ENCODE results near the gene DPP4. TPM values are rescaled to one million over a fixed set of nuclear protein-coding genes. Genes with fewer than 3 reads are reported as not detected.
A peak's percentile ranks its signal among the peaks of the same experiment; 100 is the strongest.

DPP4 gene
- total and polyA plus RNA-seq, 2 of the 13 experiments (the other 11 are each of a cell fraction or from before 2014, with no cell fraction given), result 39.4 to 109 TPM

DNA sequence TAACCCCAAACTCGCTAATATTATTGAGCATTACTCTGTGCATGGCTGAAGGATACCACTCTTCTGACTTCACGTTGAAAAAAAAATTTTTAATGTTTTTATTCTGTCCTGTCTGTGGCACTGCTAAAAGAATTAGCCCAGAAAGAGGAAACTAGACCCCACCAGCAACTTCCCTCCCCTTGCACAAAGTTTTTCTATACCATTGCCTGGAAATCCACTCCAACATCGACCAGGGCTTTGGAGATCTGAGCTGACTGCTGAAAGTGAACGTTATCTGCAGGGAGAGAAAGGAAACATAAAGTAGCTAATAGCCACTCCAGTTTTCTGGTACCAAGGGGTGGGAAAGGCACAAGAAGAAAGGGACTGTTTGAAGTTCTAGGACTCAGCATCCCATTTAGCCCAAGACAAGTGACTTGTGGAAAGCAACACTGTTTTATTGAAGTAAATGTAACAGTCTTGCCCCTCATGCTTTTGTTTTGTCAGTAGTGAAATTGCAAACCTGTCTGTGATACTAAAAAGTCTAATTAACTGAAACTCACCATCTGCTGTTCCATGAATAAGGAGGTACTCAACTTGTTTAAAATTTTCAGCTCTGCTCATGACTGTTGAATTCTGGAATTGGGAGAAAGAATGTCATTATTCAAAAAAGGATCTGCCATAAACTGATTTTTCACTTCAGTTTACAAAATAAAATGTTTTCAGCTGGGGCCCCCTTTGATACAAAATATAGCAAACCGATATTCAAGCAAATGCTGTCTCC, 79.1 kb downstream of the DPP4 start:
- intact Hi-C loops (cut with micrococcal nuclease; ENCODE audit: unreplicated experiment), result loop anchor here (1.0 kb wide), 1 partner anchor 21 kb away; no protein-coding TSS in a partner anchor
- POLR2A ChIA-PET, result interaction anchor here (1.4 to 1.8 kb wide), 2 partner anchors 80 to 96 kb away, joined by 5 to 6 read pairs; partner anchors contain the start of gene DPP4
- Histone ChIP-seq H3K4me2 (ENCODE audit: low read depth, low read length) (no peak overlapping the region), H4K20me1 (ENCODE audit: insufficient read depth, low read length) (no peaks in the 10 kb centered on the region), H3K27me3 (ENCODE audit: control insufficient read depth in 1 of 2, insufficient read depth in 2 of 2, low read length in 2 of 2) (no peaks in the 10 kb centered on the region), H3K4me1 (ENCODE audit: insufficient read depth, low read length) (peaks cover 21% of the 10 kb centered on the region), H3K4me3 (replicated peaks in 1 of 3; ENCODE audit: insufficient read depth in 1 of 3, low read depth in 2 of 3, low read length in 3 of 3) (no peak overlapping the region), H3K27ac (ENCODE audit: extremely low read length, insufficient read depth, low read length) (peak overlapping the region; percentile 43), H3K9ac (ENCODE audit: insufficient read depth, low read depth, low read length) (no peak overlapping the region), H2AFZ (ENCODE audit: low read length) (no peak overlapping the region), H3K79me2 (ENCODE audit: insufficient read depth, low read length) (no peaks in the 10 kb centered on the region), H3K9me3 (ENCODE audit: low read length) (no peaks in the 10 kb centered on the region), H3K36me3 (replicated peaks in 1 of 2; ENCODE audit: control insufficient read depth in 1 of 2, insufficient read depth in 2 of 2, low read length in 2 of 2) (peaks cover 1 to 28% of the 10 kb centered on the region in 2 experiments; a peak in 3 of 5 replicates)
- FAIRE-seq, result no peak
- CTCF ChIA-PET (ENCODE audit: low intra/inter-chr PET ratio, low total read pairs), result no interaction called here
- TF ChIP-seq NONO (IDR thresholded peaks at IDR 0.05) (no peak), NONO (CRISPR knock-in tag; conservative IDR thresholded peaks at IDR 0.05) (no peak), ZFX (CRISPR knock-in tag; IDR thresholded peaks at IDR 0.05; ENCODE audit: low read depth) (no peak), ZSCAN9 (CRISPR knock-in tag; IDR thresholded peaks at IDR 0.05; ENCODE audit: borderline replicate concordance) (no peak), TBX2 (CRISPR knock-in tag; IDR thresholded peaks at IDR 0.05; ENCODE audit: borderline replicate concordance) (no peak), ZNF780A (CRISPR knock-in tag; IDR thresholded peaks at IDR 0.05) (no peak), NFYB (CRISPR knock-in tag; IDR thresholded peaks at IDR 0.05) (no peak), HDAC1 (CRISPR knock-in tag; IDR thresholded peaks at IDR 0.05) (no peak), KLF12 (CRISPR knock-in tag; IDR thresholded peaks at IDR 0.05; ENCODE audit: borderline replicate concordance) (no peak), ZNF17 (CRISPR knock-in tag; IDR thresholded peaks at IDR 0.05) (no peak), EEA1 (CRISPR knock-in tag; IDR thresholded peaks at IDR 0.05; ENCODE audit: borderline replicate concordance) (no peak), RFX5 (IDR thresholded peaks at IDR 0.05; ENCODE audit: low read depth, low read length) (no peak), NFE2 (CRISPR knock-in tag; IDR thresholded peaks at IDR 0.05) (no peak), ZNF260 (CRISPR knock-in tag; IDR thresholded peaks at IDR 0.05; ENCODE audit: borderline replicate concordance, low read depth) (no peak), MATR3 (CRISPR knock-in tag; IDR thresholded peaks at IDR 0.05) (no peak)
- TF ChIP-seq, protein P1, sequence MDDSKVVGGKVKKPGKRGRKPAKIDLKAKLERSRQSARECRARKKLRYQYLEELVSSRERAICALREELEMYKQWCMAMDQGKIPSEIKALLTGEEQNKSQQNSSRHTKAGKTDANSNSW (CRISPR knock-in tag; IDR thresholded peaks at IDR 0.05; ENCODE audit: borderline replicate concordance), result no peak
- TF ChIP-seq, protein P2, sequence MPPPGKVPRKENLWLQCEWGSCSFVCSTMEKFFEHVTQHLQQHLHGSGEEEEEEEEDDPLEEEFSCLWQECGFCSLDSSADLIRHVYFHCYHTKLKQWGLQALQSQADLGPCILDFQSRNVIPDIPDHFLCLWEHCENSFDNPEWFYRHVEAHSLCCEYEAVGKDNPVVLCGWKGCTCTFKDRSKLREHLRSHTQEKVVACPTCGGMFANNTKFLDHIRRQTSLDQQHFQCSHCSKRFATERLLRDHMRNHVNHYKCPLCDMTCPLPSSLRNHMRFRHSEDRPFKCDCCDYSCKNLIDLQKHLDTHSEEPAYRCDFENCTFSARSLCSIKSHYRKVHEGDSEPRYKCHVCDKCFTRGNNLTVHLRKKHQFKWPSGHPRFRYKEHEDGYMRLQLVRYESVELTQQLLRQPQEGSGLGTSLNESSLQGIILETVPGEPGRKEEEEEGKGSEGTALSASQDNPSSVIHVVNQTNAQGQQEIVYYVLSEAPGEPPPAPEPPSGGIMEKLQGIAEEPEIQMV (CRISPR knock-in tag; IDR thresholded peaks at IDR 0.05; ENCODE audit: low read depth), result no peak
- TF ChIP-seq, protein P3, sequence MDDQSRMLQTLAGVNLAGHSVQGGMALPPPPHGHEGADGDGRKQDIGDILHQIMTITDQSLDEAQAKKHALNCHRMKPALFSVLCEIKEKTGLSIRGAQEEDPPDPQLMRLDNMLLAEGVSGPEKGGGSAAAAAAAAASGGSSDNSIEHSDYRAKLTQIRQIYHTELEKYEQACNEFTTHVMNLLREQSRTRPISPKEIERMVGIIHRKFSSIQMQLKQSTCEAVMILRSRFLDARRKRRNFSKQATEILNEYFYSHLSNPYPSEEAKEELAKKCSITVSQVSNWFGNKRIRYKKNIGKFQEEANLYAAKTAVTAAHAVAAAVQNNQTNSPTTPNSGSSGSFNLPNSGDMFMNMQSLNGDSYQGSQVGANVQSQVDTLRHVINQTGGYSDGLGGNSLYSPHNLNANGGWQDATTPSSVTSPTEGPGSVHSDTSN (CRISPR knock-in tag; IDR thresholded peaks at IDR 0.05; ENCODE audit: borderline replicate concordance), result no peak
- TF ChIP-seq, protein P4, sequence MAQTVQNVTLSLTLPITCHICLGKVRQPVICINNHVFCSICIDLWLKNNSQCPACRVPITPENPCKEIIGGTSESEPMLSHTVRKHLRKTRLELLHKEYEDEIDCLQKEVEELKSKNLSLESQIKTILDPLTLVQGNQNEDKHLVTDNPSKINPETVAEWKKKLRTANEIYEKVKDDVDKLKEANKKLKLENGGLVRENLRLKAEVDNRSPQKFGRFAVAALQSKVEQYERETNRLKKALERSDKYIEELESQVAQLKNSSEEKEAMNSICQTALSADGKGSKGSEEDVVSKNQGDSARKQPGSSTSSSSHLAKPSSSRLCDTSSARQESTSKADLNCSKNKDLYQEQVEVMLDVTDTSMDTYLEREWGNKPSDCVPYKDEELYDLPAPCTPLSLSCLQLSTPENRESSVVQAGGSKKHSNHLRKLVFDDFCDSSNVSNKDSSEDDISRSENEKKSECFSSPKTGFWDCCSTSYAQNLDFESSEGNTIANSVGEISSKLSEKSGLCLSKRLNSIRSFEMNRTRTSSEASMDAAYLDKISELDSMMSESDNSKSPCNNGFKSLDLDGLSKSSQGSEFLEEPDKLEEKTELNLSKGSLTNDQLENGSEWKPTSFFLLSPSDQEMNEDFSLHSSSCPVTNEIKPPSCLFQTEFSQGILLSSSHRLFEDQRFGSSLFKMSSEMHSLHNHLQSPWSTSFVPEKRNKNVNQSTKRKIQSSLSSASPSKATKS (CRISPR knock-in tag; IDR thresholded peaks at IDR 0.05), result no peak
- in situ Hi-C loops (cut with HindIII; ENCODE audit: extremely low pct_ligation_motif_present, low pct_unique_long_range_greater_than_20kb), result loop anchor here (25.0 kb wide), 1 partner anchor 317 kb away; the partner anchor contains the start of gene IFIH1
- DNase-seq (ENCODE audit: low spot score), result no peak
- BruUV-seq (replicated peaks), result no TSS peak
- no peak for ATAC-seq
- 91% methylated on average over 5 of the region's 5 CpGs for WGBS (ENCODE audit: low lambda C conversion rate)
